Panc1 (cell line): ENCODE data around the gene R3HDM4. TPM values are rescaled to one million over a fixed set of nuclear protein-coding genes. Genes with fewer than 3 reads are reported as not detected.
"Not testable (repeated sequence)": the region's sequence is repeated elsewhere in the genome, so short reads cannot be mapped to it uniquely, and the experiment has no call there.

Experiments
- ATAC-seq: fragments of 200-7000 bp; cut with Tn5 transposase; 2 replicates; pipeline ENCODE4 v1.9.1; 2020; ENCODE audit warnings: mild to moderate bottlenecking, moderate library complexity
- BruUV-seq: library from RNA; stranded (reverse); fragments of 400-500 nt; replicated peaks from 2 replicates; lab custom pipeline; 2021; lab: Mats Ljungman, UMichigan
- CTCF ChIA-PET: fragments of 300-600 bp; sonication (Branson Sonifier 250); formaldehyde crosslinking; loops from one replicate; lab custom pipeline; 2022; ENCODE audit warnings: antibody characterized with exemption; lab: Charles Lee
- POLR2A ChIA-PET: fragments of 300-600 bp; sonication (Branson Sonifier 250); formaldehyde crosslinking; loops from one replicate; lab custom pipeline; 2022; ENCODE audit warnings: antibody characterized with exemption; lab: Charles Lee
- DNase-seq: peaks from one replicate; pipeline ENCODE4 v3.0.0-alpha.2; 2010; ENCODE audit warnings: low read depth, low spot score
- H3K27ac ChIP-seq: 2 replicates; pipeline ENCODE4 v1.5.1; 2011; ENCODE audit warnings: mild to moderate bottlenecking, low read length, inconsistent platforms
- H3K27me3 ChIP-seq: fragments of 200-500 bp; sonication (Bioruptor generic); 2 replicates; pipeline ENCODE4 v1.6.0; 2014; ENCODE audit warnings: low read length, inconsistent platforms; ENCODE audit not compliant: control insufficient read depth, insufficient read depth
- H3K36me3 ChIP-seq: fragments of 200-500 bp; sonication (Bioruptor generic); 2 replicates; pipeline ENCODE4 v1.5.1; 2014; ENCODE audit warnings: inconsistent platforms, mild to moderate bottlenecking, low read length, moderate library complexity; ENCODE audit not compliant: control insufficient read depth, insufficient read depth
- H3K4me1 ChIP-seq: 2 replicates; pipeline ENCODE4 v1.5.1; 2011; ENCODE audit warnings: inconsistent platforms, mild to moderate bottlenecking, low read length, moderate library complexity; ENCODE audit not compliant: control insufficient read depth, insufficient read depth
- H3K4me3 ChIP-seq, 2 experiments: 2 replicates each; pipeline ENCODE4 v1.5.1; 2011 to 2012; ENCODE audit warnings: low read depth in 2 of 2, low read length in 2 of 2, mild to moderate bottlenecking in 2 of 2, inconsistent platforms in 1 of 2, moderate library complexity in 1 of 2
- H3K9me3 ChIP-seq: fragments of 200-500 bp; sonication (Bioruptor generic); 2 replicates; pipeline ENCODE4 v1.5.1; 2014; ENCODE audit warnings: low read depth, mild to moderate bottlenecking, inconsistent platforms, low read length, moderate library complexity; ENCODE audit not compliant: control insufficient read depth, insufficient read depth
- POLR2AphosphoS5 ChIP-seq: IDR thresholded peaks from 2 replicates; pipeline ENCODE4 v1.6.1; 2012; ENCODE audit warnings: mild to moderate bottlenecking, low read depth, low read length, moderate library complexity
- SIN3A ChIP-seq: IDR thresholded peaks from 2 replicates; pipeline ENCODE4 v1.6.1; 2012; ENCODE audit warnings: low read depth, mild to moderate bottlenecking, low read length, moderate library complexity, borderline replicate concordance; ENCODE audit not compliant: insufficient read depth
- TCF7L2 ChIP-seq: IDR thresholded peaks from 2 replicates; pipeline ENCODE4 v1.6.1; 2011; ENCODE audit warnings: mild to moderate bottlenecking, low read depth, low read length, inconsistent platforms
- in situ Hi-C: cut with HindIII; loops from 2 replicates; pipeline ENCODE4 v1.10.0; 2016; ENCODE audit warnings: low sequenced_read_pairs, low pct_unique_long_range_greater_than_20kb
- intact Hi-C: fragments of 100-400 bp; cut with micrococcal nuclease; formaldehyde crosslinking; loops from one replicate; pipeline ENCODE4 v1.10.0; 2022; ENCODE audit not compliant: unreplicated experiment
- total RNA-seq: library from RNA; stranded (reverse); gene quantifications from one replicate; pipeline ENCODE4 v1.2.1, GENCODE V29; 2021; ENCODE audit not compliant: unreplicated experiment
- TF ChIP-seq, protein P1 (sequence below): fragments of 450-650 bp; IDR thresholded peaks from 2 replicates; pipeline ENCODE4 v1.5.1; 2017; ENCODE audit warnings: mild to moderate bottlenecking
- TF ChIP-seq, protein P2 (sequence below), 2 experiments: IDR thresholded peaks; 2 replicates each; pipeline ENCODE4 v1.6.1; 2011 to 2012; ENCODE audit warnings: low read depth in 2 of 2, control low read depth in 1 of 2, low read length in 1 of 2, mild to moderate bottlenecking in 1 of 2, moderate library complexity in 1 of 2; ENCODE audit not compliant: insufficient read depth in 1 of 2

R3HDM4 gene
- total RNA-seq, 1 experiment from 2014 or later: 43.5 TPM

DNA sequence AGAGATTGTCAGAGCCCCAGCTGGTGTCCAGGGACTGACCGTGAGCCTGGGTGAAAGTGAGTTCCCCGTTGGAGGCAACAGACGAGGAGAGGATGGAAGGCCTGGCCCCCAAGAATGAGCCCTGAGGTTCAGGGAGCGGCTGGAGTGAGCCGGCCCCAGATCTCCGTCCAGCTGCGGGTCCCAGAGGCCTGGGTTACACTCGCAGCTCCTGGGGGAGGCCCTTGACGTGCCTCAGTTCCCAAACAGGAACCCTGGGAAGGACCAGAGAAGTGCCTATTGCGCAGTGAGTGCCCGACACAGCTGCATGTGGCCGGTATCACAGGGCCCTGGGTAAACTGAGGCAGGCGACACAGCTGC, 62.1 kb downstream of the R3HDM4 start:
- Histone ChIP-seq H3K27me3 (no peaks in the 10 kb centered on the region), H3K27ac (peak overlapping the region; percentile 55), H3K4me1 (peaks cover 11% of the 10 kb centered on the region), H3K36me3 (no peaks in the 10 kb centered on the region), H3K9me3 (no peaks in the 10 kb centered on the region), H3K4me3 (peak overlapping the region in 1 of 2 experiments; percentile 15; a peak in 1 of 4 replicates)
- CTCF ChIA-PET: interaction anchor here (0.6 kb wide), 1 partner anchor 20 kb away, joined by 5 read pairs; no protein-coding TSS in a partner anchor
- ATAC-seq: no peak
- in situ Hi-C loops (no loop called here), intact Hi-C loops (no loop called here)
- POLR2A ChIA-PET: interaction anchor here (1.1 to 1.3 kb wide), 2 partner anchors 12 to 15 kb away, joined by 5 to 17 read pairs; no protein-coding TSS in a partner anchor
- TF ChIP-seq POLR2AphosphoS5 (no peak), TCF7L2 (no peak), SIN3A (no peak)
- TF ChIP-seq, protein P1, sequence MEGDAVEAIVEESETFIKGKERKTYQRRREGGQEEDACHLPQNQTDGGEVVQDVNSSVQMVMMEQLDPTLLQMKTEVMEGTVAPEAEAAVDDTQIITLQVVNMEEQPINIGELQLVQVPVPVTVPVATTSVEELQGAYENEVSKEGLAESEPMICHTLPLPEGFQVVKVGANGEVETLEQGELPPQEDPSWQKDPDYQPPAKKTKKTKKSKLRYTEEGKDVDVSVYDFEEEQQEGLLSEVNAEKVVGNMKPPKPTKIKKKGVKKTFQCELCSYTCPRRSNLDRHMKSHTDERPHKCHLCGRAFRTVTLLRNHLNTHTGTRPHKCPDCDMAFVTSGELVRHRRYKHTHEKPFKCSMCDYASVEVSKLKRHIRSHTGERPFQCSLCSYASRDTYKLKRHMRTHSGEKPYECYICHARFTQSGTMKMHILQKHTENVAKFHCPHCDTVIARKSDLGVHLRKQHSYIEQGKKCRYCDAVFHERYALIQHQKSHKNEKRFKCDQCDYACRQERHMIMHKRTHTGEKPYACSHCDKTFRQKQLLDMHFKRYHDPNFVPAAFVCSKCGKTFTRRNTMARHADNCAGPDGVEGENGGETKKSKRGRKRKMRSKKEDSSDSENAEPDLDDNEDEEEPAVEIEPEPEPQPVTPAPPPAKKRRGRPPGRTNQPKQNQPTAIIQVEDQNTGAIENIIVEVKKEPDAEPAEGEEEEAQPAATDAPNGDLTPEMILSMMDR: no peak
- TF ChIP-seq, protein P2, sequence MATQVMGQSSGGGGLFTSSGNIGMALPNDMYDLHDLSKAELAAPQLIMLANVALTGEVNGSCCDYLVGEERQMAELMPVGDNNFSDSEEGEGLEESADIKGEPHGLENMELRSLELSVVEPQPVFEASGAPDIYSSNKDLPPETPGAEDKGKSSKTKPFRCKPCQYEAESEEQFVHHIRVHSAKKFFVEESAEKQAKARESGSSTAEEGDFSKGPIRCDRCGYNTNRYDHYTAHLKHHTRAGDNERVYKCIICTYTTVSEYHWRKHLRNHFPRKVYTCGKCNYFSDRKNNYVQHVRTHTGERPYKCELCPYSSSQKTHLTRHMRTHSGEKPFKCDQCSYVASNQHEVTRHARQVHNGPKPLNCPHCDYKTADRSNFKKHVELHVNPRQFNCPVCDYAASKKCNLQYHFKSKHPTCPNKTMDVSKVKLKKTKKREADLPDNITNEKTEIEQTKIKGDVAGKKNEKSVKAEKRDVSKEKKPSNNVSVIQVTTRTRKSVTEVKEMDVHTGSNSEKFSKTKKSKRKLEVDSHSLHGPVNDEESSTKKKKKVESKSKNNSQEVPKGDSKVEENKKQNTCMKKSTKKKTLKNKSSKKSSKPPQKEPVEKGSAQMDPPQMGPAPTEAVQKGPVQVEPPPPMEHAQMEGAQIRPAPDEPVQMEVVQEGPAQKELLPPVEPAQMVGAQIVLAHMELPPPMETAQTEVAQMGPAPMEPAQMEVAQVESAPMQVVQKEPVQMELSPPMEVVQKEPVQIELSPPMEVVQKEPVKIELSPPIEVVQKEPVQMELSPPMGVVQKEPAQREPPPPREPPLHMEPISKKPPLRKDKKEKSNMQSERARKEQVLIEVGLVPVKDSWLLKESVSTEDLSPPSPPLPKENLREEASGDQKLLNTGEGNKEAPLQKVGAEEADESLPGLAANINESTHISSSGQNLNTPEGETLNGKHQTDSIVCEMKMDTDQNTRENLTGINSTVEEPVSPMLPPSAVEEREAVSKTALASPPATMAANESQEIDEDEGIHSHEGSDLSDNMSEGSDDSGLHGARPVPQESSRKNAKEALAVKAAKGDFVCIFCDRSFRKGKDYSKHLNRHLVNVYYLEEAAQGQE (IDR thresholded peaks at IDR 0.05; ENCODE audit: insufficient read depth in 1 of 2, low read depth in 2 of 2, low read length in 1 of 2): no peak
- BruUV-seq: no TSS peak
- no peak for DNase-seq

DNA sequence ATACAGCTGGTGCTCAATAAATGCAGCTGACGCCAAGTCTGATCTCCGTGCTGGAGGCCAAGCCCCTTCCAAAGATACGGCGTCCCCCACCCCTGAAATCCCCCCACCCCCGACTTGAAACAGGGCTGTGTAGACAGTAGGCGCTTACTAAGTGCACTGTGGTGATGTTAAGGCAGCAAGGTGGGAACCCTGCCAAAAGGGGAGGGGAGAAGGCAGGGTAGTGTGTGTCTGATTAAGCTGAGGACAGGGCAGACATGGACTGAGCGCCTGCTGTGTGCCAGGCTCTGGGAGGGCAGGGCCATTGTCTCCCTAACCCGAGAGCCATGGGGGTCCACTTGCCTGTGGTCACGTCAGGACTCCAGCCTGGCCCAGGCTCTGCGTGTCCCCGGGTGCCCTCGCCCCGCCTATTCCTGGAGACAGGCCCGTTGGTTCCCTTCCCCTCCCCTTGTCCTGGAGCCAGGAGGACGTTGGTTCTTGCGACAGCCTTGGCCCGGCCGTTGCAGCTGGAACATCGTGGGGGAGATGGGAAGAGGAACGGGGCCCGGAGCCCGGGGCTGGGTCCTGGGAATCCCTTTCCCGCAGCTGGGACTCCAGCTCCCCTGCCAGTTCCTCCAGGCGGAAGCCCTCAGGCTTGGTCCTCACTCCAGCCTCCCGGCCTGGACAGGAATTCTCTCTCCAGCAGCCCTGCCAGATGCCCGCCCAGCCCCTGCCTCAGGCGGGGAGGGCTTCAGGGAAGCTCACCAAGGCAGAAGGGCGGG, 62.6 kb downstream of the R3HDM4 start:
- BruUV-seq: no TSS peak
- POLR2A ChIA-PET: interaction anchor here (0.6 to 1.3 kb wide), 3 partner anchors 13 to 97 kb away, joined by 3 to 17 read pairs (median 5); no protein-coding TSS in a partner anchor
- Histone ChIP-seq H3K27me3 (no peaks in the 10 kb centered on the region), H3K36me3 (no peaks in the 10 kb centered on the region), H3K4me3 (peak overlapping the region in 1 of 2 experiments; percentile 15; a peak in 1 of 4 replicates), H3K27ac (peak overlapping the region; percentile 55), H3K4me1 (peaks cover 11% of the 10 kb centered on the region), H3K9me3 (no peaks in the 10 kb centered on the region)
- in situ Hi-C loops (no loop called here), intact Hi-C loops (no loop called here)
- DNase-seq (no peak), ATAC-seq (peak; percentile 89)
- no peak for TF ChIP-seq SIN3A
- TF ChIP-seq, protein P2 (IDR thresholded peaks at IDR 0.05; ENCODE audit: insufficient read depth in 1 of 2, low read depth in 2 of 2, low read length in 1 of 2): no peak
- no peak for TF ChIP-seq TCF7L2
- TF ChIP-seq, protein P1: no peak
- peak; percentile 42; the same call in 1 of the 2 replicates for TF ChIP-seq POLR2AphosphoS5
- CTCF ChIA-PET: interaction anchor here (0.6 kb wide), 1 partner anchor 19 kb away, joined by 5 read pairs; no protein-coding TSS in a partner anchor

DNA sequence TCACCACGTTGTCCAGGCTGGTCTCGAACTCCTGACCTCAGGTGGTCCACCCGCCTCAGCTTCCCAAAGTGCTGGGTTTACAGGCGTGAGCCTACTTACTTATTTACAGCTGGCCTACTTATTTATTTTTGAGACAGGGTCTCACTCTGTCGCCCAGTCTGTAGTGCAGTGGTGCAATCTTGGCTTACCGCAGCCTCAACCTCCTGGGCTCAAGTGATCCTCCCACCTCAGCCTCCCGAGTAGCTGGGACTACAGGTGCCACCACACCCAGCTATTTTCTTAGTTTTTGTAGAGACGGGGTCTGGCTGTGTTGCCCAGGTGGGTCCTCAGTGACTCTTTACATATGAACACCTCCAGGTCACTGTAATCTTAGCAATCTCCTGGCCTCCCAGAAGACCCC, 63.8 kb downstream of the R3HDM4 start:
- POLR2A ChIA-PET, intact Hi-C loops, in situ Hi-C loops: not testable (repeated sequence)

More for the DNA sequence above, 63.8 kb downstream of the R3HDM4 start:
- H3K4me1 ChIP-seq: peaks cover 11% of the 10 kb centered on the region
- not testable (repeated sequence) for ATAC-seq, H3K4me3 ChIP-seq, H3K27ac ChIP-seq, BruUV-seq, DNase-seq, H3K9me3 ChIP-seq, H3K27me3 ChIP-seq, H3K36me3 ChIP-seq
- CTCF ChIA-PET: interaction anchor here (0.6 to 0.8 kb wide), 3 partner anchors 61 to 168 kb away, joined by 3 to 13 read pairs (median 4); no protein-coding TSS in a partner anchor
